ENCODE results near the gene ADAM12. TPM values are rescaled to one million over a fixed set of nuclear protein-coding genes. Genes with fewer than 3 reads are reported as not detected.

The ADAM12 gene
- total RNA-seq, 2 experiments from 2014 or later = 1.3 TPM

GRCh38 chr10:126288547-126289493, 99.5 kb downstream of the ADAM12 start:
- Mint-ChIP-seq H3K27ac (no peak overlapping the region), H3K4me1 (ENCODE audit: low read depth) (no peaks in the 10 kb centered on the region), H3K4me3 (no peak overlapping the region), H3K27me3 (no peaks in the 10 kb centered on the region), H3K9me3 (peaks cover 2% of the 10 kb centered on the region), H3K36me3 (ENCODE audit: low read depth) (no peaks in the 10 kb centered on the region)
- no peak for TF ChIP-seq CTCF (IDR thresholded peaks at IDR 0.05)
- POLR2A ChIA-PET = no interaction called here
- CTCF ChIA-PET = no interaction called here
- DNase-seq (no peak), ATAC-seq (no peak)
- intact Hi-C loops (cut with micrococcal nuclease) = no loop called here

GRCh38 chr10:126286256-126286780, 102.0 kb downstream of the ADAM12 start:
- TF ChIP-seq CTCF (IDR thresholded peaks at IDR 0.05) = no peak
- H3K9me3 Mint-ChIP-seq = peaks cover 2% of the 10 kb centered on the region
- no peak overlapping the region for H3K4me3 Mint-ChIP-seq
- H3K27ac Mint-ChIP-seq = no peak overlapping the region
- no peaks in the 10 kb centered on the region for H3K36me3 Mint-ChIP-seq (ENCODE audit: low read depth)
- ChIA-PET CTCF (no interaction called here), POLR2A (no interaction called here)
- no peaks in the 10 kb centered on the region for H3K27me3 Mint-ChIP-seq
- intact Hi-C loops (cut with micrococcal nuclease) = no loop called here
- H3K4me1 Mint-ChIP-seq (ENCODE audit: low read depth) = no peaks in the 10 kb centered on the region
- ATAC-seq (no peak), DNase-seq (no peak)

- peaks cover 2% of the 10 kb centered on the region for H3K9me3 Mint-ChIP-seq
- ATAC-seq (no peak), DNase-seq (no peak)
- TF ChIP-seq CTCF (IDR thresholded peaks at IDR 0.05) = no peak
- ChIA-PET CTCF (no interaction called here), POLR2A (no interaction called here)
- no peak overlapping the region for H3K27ac Mint-ChIP-seq
- H3K4me3 Mint-ChIP-seq = no peak overlapping the region
- no peaks in the 10 kb centered on the region for H3K4me1 Mint-ChIP-seq (ENCODE audit: low read depth)
- H3K36me3 Mint-ChIP-seq (ENCODE audit: low read depth) = no peaks in the 10 kb centered on the region
- intact Hi-C loops (cut with micrococcal nuclease) = no loop called here
- no peaks in the 10 kb centered on the region for H3K27me3 Mint-ChIP-seq
These were observed 105.0 kb downstream of the ADAM12 start for GRCh38 chr10:126283307-126283706.

- POLR2A ChIA-PET = no interaction called here
- ATAC-seq = no peak
- H3K27me3 Mint-ChIP-seq = no peaks in the 10 kb centered on the region
These were observed 109.4 kb downstream of the ADAM12 start for GRCh38 chr10:126278851-126279250.

More at GRCh38 chr10:126278851-126279250, 109.4 kb downstream of the ADAM12 start:
- no peaks in the 10 kb centered on the region for H3K9me3 Mint-ChIP-seq
- no peak overlapping the region for H3K4me3 Mint-ChIP-seq
- no peaks in the 10 kb centered on the region for H3K36me3 Mint-ChIP-seq (ENCODE audit: low read depth)
- intact Hi-C loops (cut with micrococcal nuclease) = no loop called here
- TF ChIP-seq CTCF (IDR thresholded peaks at IDR 0.05) = no peak
- CTCF ChIA-PET = no interaction called here
- no peak for DNase-seq
- no peaks in the 10 kb centered on the region for H3K4me1 Mint-ChIP-seq (ENCODE audit: low read depth)
- no peak overlapping the region for H3K27ac Mint-ChIP-seq

All from activated CD8-positive, alpha-beta T cell treated with anti-CD3 and anti-CD28 coated beads for 36 hours (primary cell).